HepG2 (cell line): Measurements from ENCODE around the gene THRAP3. TPM values are rescaled to one million over a fixed set of nuclear protein-coding genes. Genes with fewer than 3 reads are reported as not detected.

Experiments used
- ARNT2 ChIP-seq: sonication (generic); formaldehyde crosslinking; IDR thresholded peaks from 2 replicates; pipeline ENCODE4 v1.8.0; 2022; ENCODE audit warnings: mild to moderate bottlenecking, low read depth, missing genetic modification reagents, moderate library complexity
- ATF7-NPFF ChIP-seq: sonication (generic); formaldehyde crosslinking; IDR thresholded peaks from 2 replicates; pipeline ENCODE4 v1.8.1; 2023; ENCODE audit warnings: mild to moderate bottlenecking, low read depth, missing genetic modification reagents, moderate library complexity
- CBX2 ChIP-seq, 2 experiments: fragments of 200-600 bp in 1 of 2; sonication (generic); formaldehyde crosslinking in 1 of 2; IDR thresholded peaks; 2 replicates each; pipeline versions ENCODE4 v1.7.0 to v1.8.1; 2018 to 2022; ENCODE audit warnings: low read depth in 2 of 2, low read length in 1 of 2, mild to moderate bottlenecking in 1 of 2, missing genetic modification reagents in 1 of 2
- DZIP1 ChIP-seq: sonication (generic); formaldehyde crosslinking; IDR thresholded peaks from 2 replicates; pipeline ENCODE4 v1.5.0; 2020; ENCODE audit warnings: mild to moderate bottlenecking, missing genetic modification reagents
- HDAC2 ChIP-seq: sonication (generic); formaldehyde crosslinking; IDR thresholded peaks from 2 replicates; pipeline ENCODE4 v1.4.0; 2020; ENCODE audit warnings: missing genetic modification reagents
- IKZF1 ChIP-seq: fragments of 450-650 bp; IDR thresholded peaks from 2 replicates; pipeline ENCODE4 v1.7.1; 2016
- LCORL ChIP-seq, 2 experiments: fragments of 450-650 bp in 1 of 2; sonication (generic) in 1 of 2; formaldehyde crosslinking in 1 of 2; IDR thresholded peaks; 2 replicates each; pipeline versions ENCODE4 v1.5.0 to v1.6.1; 2017 to 2020; ENCODE audit warnings: antibody characterized with exemption in 1 of 2, missing genetic modification reagents in 1 of 2
- PCBP1 ChIP-seq: fragments of 200-400 bp; formaldehyde crosslinking; IDR thresholded peaks from 2 replicates; pipeline ENCODE4 v1.6.1; 2017; ENCODE audit warnings: mild to moderate bottlenecking, low read depth, low read length, borderline replicate concordance
- PHF21A ChIP-seq: sonication (generic); formaldehyde crosslinking; IDR thresholded peaks from 2 replicates; pipeline ENCODE4 v1.5.0; 2020; ENCODE audit warnings: mild to moderate bottlenecking, missing genetic modification reagents
- POLR2A ChIP-seq, 2 experiments: IDR thresholded peaks; 2 replicates each; pipeline ENCODE4 v1.6.1; 2011; ENCODE audit warnings: low read depth in 2 of 2, low read length in 2 of 2, mild to moderate bottlenecking in 1 of 2, moderate library complexity in 1 of 2; ENCODE audit not compliant: insufficient read depth in 1 of 2
- SMAD3 ChIP-seq: sonication (generic); formaldehyde crosslinking; IDR thresholded peaks from 2 replicates; pipeline ENCODE4 v1.4.0; 2020; ENCODE audit warnings: missing genetic modification reagents
- WIZ ChIP-seq: sonication (generic); formaldehyde crosslinking; IDR thresholded peaks from 2 replicates; pipeline ENCODE4 v1.5.1; 2020; ENCODE audit warnings: mild to moderate bottlenecking, missing genetic modification reagents
- ZEB1 ChIP-seq: IDR thresholded peaks from 2 replicates; pipeline ENCODE4 v1.6.1; 2012; ENCODE audit warnings: mild to moderate bottlenecking, low read depth, inconsistent platforms; ENCODE audit not compliant: insufficient replicate concordance
- ZMYM4 ChIP-seq: sonication (generic); formaldehyde crosslinking; IDR thresholded peaks from 2 replicates; pipeline ENCODE4 v1.8.1; 2023; ENCODE audit warnings: mild to moderate bottlenecking, missing genetic modification reagents
- ZNF337 ChIP-seq: sonication (generic); formaldehyde crosslinking; IDR thresholded peaks from 2 replicates; pipeline ENCODE4 v1.5.1; 2020; ENCODE audit warnings: missing genetic modification reagents, low read depth, mild to moderate bottlenecking, borderline replicate concordance
- ZNF44 ChIP-seq: sonication (generic); formaldehyde crosslinking; IDR thresholded peaks from 2 replicates; pipeline ENCODE4 v1.5.1; 2020; ENCODE audit warnings: mild to moderate bottlenecking, missing genetic modification reagents
- ZNF451 ChIP-seq: sonication (generic); formaldehyde crosslinking; IDR thresholded peaks from 2 replicates; pipeline ENCODE4 v1.5.0; 2020; ENCODE audit warnings: mild to moderate bottlenecking, missing genetic modification reagents
- ZNF572 ChIP-seq: sonication (generic); formaldehyde crosslinking; IDR thresholded peaks from 2 replicates; pipeline ENCODE4 v1.5.1; 2020; ENCODE audit warnings: mild to moderate bottlenecking, missing genetic modification reagents
- ZNF737 ChIP-seq: sonication (generic); formaldehyde crosslinking; IDR thresholded peaks from 2 replicates; pipeline ENCODE4 v1.5.0; 2020; ENCODE audit warnings: missing genetic modification reagents, mild to moderate bottlenecking, borderline replicate concordance
- ZNF746 ChIP-seq: sonication (generic); formaldehyde crosslinking; IDR thresholded peaks from 2 replicates; pipeline ENCODE4 v1.8.0; 2022; ENCODE audit warnings: mild to moderate bottlenecking, missing genetic modification reagents
- ZNF766 ChIP-seq: sonication (generic); formaldehyde crosslinking; IDR thresholded peaks from 2 replicates; pipeline ENCODE4 v1.5.0; 2020; ENCODE audit warnings: missing genetic modification reagents, borderline replicate concordance
- polyA plus RNA-seq, 8 experiments: library from polyadenylated mRNA; depleted of rRNA in 3 of 8; stranded (reverse) in 7 of 8; unstranded in 1 of 8; fragments of >200 nt; fragmentation: Illumina TruSeq in 4 of 8; extraction: Trizol in 4 of 8; gene quantifications; 2 replicates each; pipeline versions ENCODE4 v1.2.1 to v1.2.3, GENCODE V29; 2011 to 2016; ENCODE audit warnings: low read depth in 4 of 8, missing spikeins in 1 of 8, mixed read lengths in 1 of 8; ENCODE audit not compliant: insufficient read depth in 1 of 8
- total RNA-seq, 5 experiments: library from RNA; depleted of rRNA; stranded (reverse); fragments of >200 nt; fragmentation: Illumina TruSeq; extraction: Trizol; gene quantifications; 2 replicates each; pipeline ENCODE4 v1.2.3, GENCODE V29; 2016; ENCODE audit warnings: low read depth in 1 of 5
- TF ChIP-seq, protein P1 (sequence below): sonication (generic); formaldehyde crosslinking; IDR thresholded peaks from 2 replicates; pipeline ENCODE4 v1.4.0; 2020; ENCODE audit warnings: mild to moderate bottlenecking, missing genetic modification reagents
- TF ChIP-seq, protein P2 (sequence below): sonication (generic); formaldehyde crosslinking; IDR thresholded peaks from 2 replicates; pipeline ENCODE4 v1.5.0; 2020; ENCODE audit warnings: missing genetic modification reagents

The THRAP3 gene
- total and polyA plus RNA-seq, 2 of the 13 experiments (the other 11 are each of a cell fraction or from before 2014, with no cell fraction given), result 45.0 to 92.6 TPM

DNA sequence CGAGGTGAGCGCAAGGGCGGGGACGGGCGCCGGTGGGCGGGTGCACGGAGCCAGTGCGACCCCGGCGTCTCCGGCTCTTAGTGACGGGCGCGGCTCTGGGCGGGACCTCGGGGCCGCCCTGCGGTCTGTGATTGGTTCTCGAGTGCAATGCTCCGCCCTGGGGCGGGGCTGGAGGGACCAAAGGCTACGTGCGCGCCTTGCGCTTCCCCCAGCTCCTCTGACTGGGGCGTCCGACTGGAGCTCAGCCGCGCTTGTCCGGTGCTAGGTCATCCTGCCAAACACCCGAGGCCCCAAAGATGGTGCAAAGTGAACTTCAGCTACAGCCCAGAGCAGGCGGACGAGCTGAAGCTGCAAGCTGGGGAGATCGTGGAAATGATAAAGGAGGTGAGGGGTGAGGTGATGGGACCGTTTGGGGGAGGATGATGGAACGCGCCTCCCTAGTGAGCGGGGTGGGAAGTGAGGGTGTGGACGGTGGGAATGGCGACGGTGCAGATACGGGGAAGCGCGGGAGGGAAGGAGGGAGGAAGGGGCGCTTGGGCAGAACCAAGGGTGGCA, 82.7 kb downstream of the THRAP3 start (continued):
- TF ChIP-seq ZMYM4 (CRISPR knock-in tag) (peak; percentile 62; the same call in 1 of the 2 replicates), PCBP1 (no peak), HDAC2 (CRISPR knock-in tag) (0 out of 2 replicates have a peak, but pooled peaks have one; percentile 39), IKZF1 (no peak), ZNF572 (peak; percentile 94; the same call in 1 of the 2 replicates), ZEB1 (no peak), ATF7-NPFF (CRISPR knock-in tag) (peak; percentile 19; the same call in 1 of the 2 replicates), ZNF337 (CRISPR knock-in tag) (no peak), DZIP1 (CRISPR knock-in tag) (no peak), SMAD3 (CRISPR knock-in tag) (peak; percentile 63; the same call in 1 of the 2 replicates), ZNF746 (no peak), PHF21A (no peak; the same call in 1 of the 2 replicates), LCORL (IDR thresholded peaks at IDR 0.05) (no peak), LCORL (CRISPR knock-in tag; IDR thresholded peaks at IDR 0.05) (0 out of 2 replicates have a peak, but pooled peaks have one; percentile 16), ZNF737 (CRISPR knock-in tag) (no peak), ARNT2 (CRISPR knock-in tag) (no peak), ZNF766 (CRISPR knock-in tag) (peak; percentile 63; the same call in 1 of the 2 replicates), WIZ (no peak), POLR2A (IDR thresholded peaks at IDR 0.05; ENCODE audit: insufficient read depth in 1 of 2, low read depth in 2 of 2, low read length in 2 of 2) (peak; percentile 96 to 99), ZNF44 (CRISPR knock-in tag) (no peak; the same call in 1 of the 2 replicates), CBX2 (IDR thresholded peaks at IDR 0.05; ENCODE audit: low read depth, low read length) (no peak), CBX2 (CRISPR knock-in tag; IDR thresholded peaks at IDR 0.05; ENCODE audit: low read depth) (no peak), ZNF451 (CRISPR knock-in tag) (no peak)
- TF ChIP-seq, protein P1, sequence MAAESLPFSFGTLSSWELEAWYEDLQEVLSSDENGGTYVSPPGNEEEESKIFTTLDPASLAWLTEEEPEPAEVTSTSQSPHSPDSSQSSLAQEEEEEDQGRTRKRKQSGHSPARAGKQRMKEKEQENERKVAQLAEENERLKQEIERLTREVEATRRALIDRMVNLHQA (CRISPR knock-in tag), result no peak
- TF ChIP-seq, protein P2, sequence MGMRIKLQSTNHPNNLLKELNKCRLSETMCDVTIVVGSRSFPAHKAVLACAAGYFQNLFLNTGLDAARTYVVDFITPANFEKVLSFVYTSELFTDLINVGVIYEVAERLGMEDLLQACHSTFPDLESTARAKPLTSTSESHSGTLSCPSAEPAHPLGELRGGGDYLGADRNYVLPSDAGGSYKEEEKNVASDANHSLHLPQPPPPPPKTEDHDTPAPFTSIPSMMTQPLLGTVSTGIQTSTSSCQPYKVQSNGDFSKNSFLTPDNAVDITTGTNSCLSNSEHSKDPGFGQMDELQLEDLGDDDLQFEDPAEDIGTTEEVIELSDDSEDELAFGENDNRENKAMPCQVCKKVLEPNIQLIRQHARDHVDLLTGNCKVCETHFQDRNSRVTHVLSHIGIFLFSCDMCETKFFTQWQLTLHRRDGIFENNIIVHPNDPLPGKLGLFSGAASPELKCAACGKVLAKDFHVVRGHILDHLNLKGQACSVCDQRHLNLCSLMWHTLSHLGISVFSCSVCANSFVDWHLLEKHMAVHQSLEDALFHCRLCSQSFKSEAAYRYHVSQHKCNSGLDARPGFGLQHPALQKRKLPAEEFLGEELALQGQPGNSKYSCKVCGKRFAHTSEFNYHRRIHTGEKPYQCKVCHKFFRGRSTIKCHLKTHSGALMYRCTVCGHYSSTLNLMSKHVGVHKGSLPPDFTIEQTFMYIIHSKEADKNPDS (CRISPR knock-in tag), result no peak; the same call in 1 of the 2 replicates
